HCT116 (cell line): ENCODE results near the gene PHACTR1. TPM values are rescaled to one million over a fixed set of nuclear protein-coding genes. Genes with fewer than 3 reads are reported as not detected.

ENCODE experiments used
- ATAC-seq: fragments of 200-7000 bp; cut with Tn5 transposase; 2 replicates; pipeline ENCODE4 v1.9.1; 2020; ENCODE audit warnings: mild to moderate bottlenecking, moderate library complexity
- BruUV-seq: library from RNA; stranded (reverse); fragments of 400-500 nt; replicated peaks from 2 replicates; lab custom pipeline; 2021; lab: Mats Ljungman, UMichigan
- CTCF ChIA-PET: fragments of 300-600 bp; sonication (Branson Sonifier 250); formaldehyde crosslinking; loops from one replicate; lab custom pipeline; 2021; ENCODE audit warnings: antibody characterized with exemption; lab: Charles Lee
- POLR2A ChIA-PET: fragments of 300-600, 350-600 bp; sonication (Branson Sonifier 250); formaldehyde crosslinking; loops from one replicate; lab custom pipeline; 2021; ENCODE audit warnings: antibody characterized with exemption; lab: Charles Lee
- RAD21 ChIA-PET, 2 experiments: fragments of 300-600 bp; sonication (Branson Sonifier 250); formaldehyde crosslinking; loops; one replicate each; lab custom pipeline; 2023; ENCODE audit warnings: low total read pairs in 2 of 2; ENCODE audit not compliant: uncharacterized antibody in 2 of 2, unreplicated experiment in 2 of 2, low non-redundant PET in 1 of 2; lab: Charles Lee
- DNase-seq: peaks from one replicate; pipeline ENCODE4 v3.0.0-alpha.2; 2010; ENCODE audit warnings: low read depth, low spot score
- H2AFZ ChIP-seq: fragments of 200-600 bp; shearing (Covaris generic), sonication (generic); 2 replicates; pipeline ENCODE4 v1.6.1; 2017; ENCODE audit warnings: low read depth, mixed run types, mixed read lengths, antibody characterized with exemption, low read length; ENCODE audit not compliant: poor library complexity, severe bottlenecking
- H3K27ac ChIP-seq: 2 replicates; pipeline ENCODE4 v1.5.1; 2012; ENCODE audit warnings: low read depth, low read length
- H3K27me3 ChIP-seq: fragments of 200-600 bp; sonication (generic); 2 replicates; pipeline ENCODE4 v1.6.1; 2016; ENCODE audit warnings: mixed run types, low read length, mixed read lengths; ENCODE audit not compliant: insufficient read depth
- H3K36me3 ChIP-seq, 2 experiments: fragments of 200-500 bp in 1 of 2; fragments of 200-600 bp in 1 of 2; sonication (Bioruptor generic) in 1 of 2; sonication (generic) in 1 of 2; 2 replicates each; pipeline versions ENCODE4 v1.5.1 to v1.6.1; 2014 to 2016; ENCODE audit warnings: low read length in 2 of 2, inconsistent platforms in 1 of 2, mixed read lengths in 1 of 2, mixed run types in 1 of 2; ENCODE audit not compliant: insufficient read depth in 2 of 2, control insufficient read depth in 1 of 2
- H3K4me1 ChIP-seq, 2 experiments: fragments of 200-600 bp in 1 of 2; sonication (generic) in 1 of 2; 2 replicates each; pipeline versions ENCODE4 v1.5.1 to v1.6.1; 2012 to 2017; ENCODE audit warnings: low read length in 2 of 2, inconsistent platforms in 1 of 2, mild to moderate bottlenecking in 1 of 2, mixed read lengths in 1 of 2, mixed run types in 1 of 2, moderate library complexity in 1 of 2; ENCODE audit not compliant: insufficient read depth in 2 of 2, control insufficient read depth in 1 of 2
- H3K4me2 ChIP-seq: fragments of 200-600 bp; sonication (generic); 2 replicates; pipeline ENCODE4 v1.6.1; 2017; ENCODE audit warnings: mixed run types, low read length, mixed read lengths
- H3K4me3 ChIP-seq, 2 experiments: fragments of 200-600 bp in 1 of 2; sonication (generic) in 1 of 2; replicated peaks in 1 of 2; 2 replicates each; pipeline ENCODE4 v1.5.1; 2011 to 2016; ENCODE audit warnings: low read length in 2 of 2, control low read depth in 1 of 2, low read depth in 1 of 2, mild to moderate bottlenecking in 1 of 2, mixed read lengths in 1 of 2, mixed run types in 1 of 2
- H3K79me2 ChIP-seq: fragments of 200-600 bp; sonication (generic); 2 replicates; pipeline ENCODE4 v1.6.1; 2017; ENCODE audit warnings: mild to moderate bottlenecking, mixed run types, low read length, moderate library complexity, mixed read lengths; ENCODE audit not compliant: insufficient read depth
- H3K9ac ChIP-seq: fragments of 200-600 bp; sonication (generic); 2 replicates; pipeline ENCODE4 v1.6.1; 2016; ENCODE audit warnings: low read length, mixed read lengths
- H3K9me2 ChIP-seq: fragments of 200-600 bp; sonication (generic), shearing (Covaris generic); 2 replicates; pipeline ENCODE4 v1.6.1; 2017; ENCODE audit warnings: mixed run types, mild to moderate bottlenecking, moderate library complexity; ENCODE audit not compliant: insufficient read depth
- H3K9me3 ChIP-seq, 2 experiments: fragments of 200-500 bp in 1 of 2; fragments of 200-600 bp in 1 of 2; sonication (Bioruptor generic) in 1 of 2; sonication (generic) in 1 of 2; 2 replicates each; pipeline ENCODE4 v1.6.1; 2014 to 2017; ENCODE audit warnings: low read length in 2 of 2, mixed read lengths in 2 of 2, inconsistent platforms in 1 of 2, low read depth in 1 of 2, mild to moderate bottlenecking in 1 of 2, mixed run types in 1 of 2, moderate library complexity in 1 of 2; ENCODE audit not compliant: control insufficient read depth in 1 of 2, insufficient read depth in 1 of 2
- H4K20me1 ChIP-seq: fragments of 200-600 bp; sonication (generic), shearing (Covaris generic); 2 replicates; pipeline ENCODE4 v1.6.1; 2017; ENCODE audit warnings: mixed run types, mild to moderate bottlenecking, moderate library complexity; ENCODE audit not compliant: insufficient read depth
- CEBPB ChIP-seq: IDR thresholded peaks from 2 replicates; pipeline ENCODE4 v1.6.1; 2012; ENCODE audit warnings: low read depth
- EGR1 ChIP-seq: IDR thresholded peaks from 2 replicates; pipeline ENCODE4 v1.6.1; 2012; ENCODE audit warnings: low read depth
- ELF1 ChIP-seq: IDR thresholded peaks from 2 replicates; pipeline ENCODE4 v1.6.1; 2012; ENCODE audit warnings: low read depth, borderline replicate concordance
- EZH2 ChIP-seq: fragments of 200-600 bp; sonication (generic); IDR thresholded peaks from 2 replicates; pipeline ENCODE4 v1.6.1; 2017; ENCODE audit warnings: antibody characterized with exemption, mixed run types
- EZH2phosphoT487 ChIP-seq: fragments of 200-600 bp; IDR thresholded peaks from 2 replicates; pipeline ENCODE4 v1.6.1; 2018; ENCODE audit warnings: antibody characterized with exemption, borderline replicate concordance
- JUND ChIP-seq: IDR thresholded peaks from 2 replicates; pipeline ENCODE4 v1.6.1; 2012
- POLR2A ChIP-seq: IDR thresholded peaks from 2 replicates; pipeline ENCODE4 v1.7.0; 2011; ENCODE audit warnings: borderline replicate concordance; ENCODE audit not compliant: insufficient read depth, insufficient read length; ENCODE audit errors: extremely low read depth
- POLR2AphosphoS5 ChIP-seq: IDR thresholded peaks from 2 replicates; pipeline ENCODE4 v1.6.1; 2011; ENCODE audit warnings: mild to moderate bottlenecking, low read depth, low read length, moderate library complexity
- SIN3A ChIP-seq: IDR thresholded peaks from 2 replicates; pipeline ENCODE4 v1.6.1; 2012; ENCODE audit warnings: low read depth
- SP1 ChIP-seq: IDR thresholded peaks from 2 replicates; pipeline ENCODE4 v1.6.1; 2012; ENCODE audit warnings: low read depth
- SRF ChIP-seq: IDR thresholded peaks from 2 replicates; pipeline ENCODE4 v1.6.1; 2012; ENCODE audit warnings: low read depth
- ZBTB33 ChIP-seq: IDR thresholded peaks from 2 replicates; pipeline ENCODE4 v1.6.1; 2011; ENCODE audit warnings: mild to moderate bottlenecking, low read length, moderate library complexity; ENCODE audit not compliant: insufficient replicate concordance; ENCODE audit errors: extremely low read depth
- ZFX ChIP-seq: fragments of 450-650 bp; IDR thresholded peaks from 2 replicates; pipeline ENCODE4 v1.6.1; 2017
- ZNF274 ChIP-seq: fragments of 200-500 bp; sonication (Bioruptor generic); IDR thresholded peaks from 2 replicates; pipeline ENCODE4 v1.6.1; 2014; ENCODE audit warnings: mild to moderate bottlenecking, low read depth, low read length, inconsistent platforms
- intact Hi-C: fragments of 100-400 bp; cut with micrococcal nuclease; formaldehyde crosslinking; loops from 2 replicates; pipeline ENCODE4 v1.10.0; 2022
- total RNA-seq: library from RNA; stranded (reverse); gene quantifications from one replicate; pipeline ENCODE4 v1.2.1, GENCODE V29; 2021; ENCODE audit not compliant: unreplicated experiment
- TF ChIP-seq, protein P1 (sequence below): IDR thresholded peaks from 2 replicates; pipeline ENCODE4 v1.6.1; 2012
- TF ChIP-seq, protein P2 (sequence below): IDR thresholded peaks from 2 replicates; pipeline ENCODE4 v1.6.1; 2012; ENCODE audit warnings: low read depth

Gene PHACTR1
- total RNA-seq, 1 experiment from 2014 or later, result 0.17 TPM

DNA sequence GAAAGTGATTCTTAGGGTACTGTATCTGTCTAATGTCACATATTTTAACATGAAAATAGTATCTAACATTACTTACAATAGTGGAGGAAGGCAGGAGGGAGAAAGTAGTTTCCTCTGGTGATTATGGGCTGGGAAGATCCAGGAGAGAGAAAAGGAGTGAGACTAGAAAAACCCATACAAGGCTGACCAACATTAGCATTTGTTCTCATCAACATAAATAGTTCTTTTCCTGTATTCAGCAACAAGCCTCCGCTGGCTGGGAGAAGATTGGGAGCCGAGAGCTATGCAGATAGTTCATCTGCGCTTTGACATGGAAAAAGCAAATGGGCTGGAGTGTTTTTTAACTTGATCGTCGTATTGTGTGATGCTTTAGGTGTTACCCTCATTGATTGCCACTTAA lies 239.4 kb downstream of the PHACTR1 start (continued):
- no peak for TF ChIP-seq ELF1
- no peak for TF ChIP-seq EZH2
- TF ChIP-seq SIN3A, result no peak
- no peak for TF ChIP-seq POLR2A

- ATAC-seq, result no peak
- CTCF ChIA-PET, result no interaction called here
- intact Hi-C loops, result no loop called here
Observed at GRCh38 chr6:12956991-12957320, 240.4 kb downstream of the PHACTR1 start.

More at GRCh38 chr6:12956991-12957320, 240.4 kb downstream of the PHACTR1 start:
- Histone ChIP-seq H3K9me2 (no peaks in the 10 kb centered on the region), H3K27ac (no peak overlapping the region), H3K27me3 (peaks cover 79% of the 10 kb centered on the region), H3K9ac (no peak overlapping the region), H4K20me1 (no peaks in the 10 kb centered on the region), H3K79me2 (no peaks in the 10 kb centered on the region), H3K9me3 (no peaks in the 10 kb centered on the region), H2AFZ (no peak overlapping the region), H3K4me1 (no peaks in the 10 kb centered on the region), H3K4me2 (no peak overlapping the region), H3K36me3 (no peaks in the 10 kb centered on the region), H3K4me3 (no peak overlapping the region)
- ChIA-PET POLR2A (no interaction called here), RAD21 (no interaction called here)
- DNase-seq, result no peak
- BruUV-seq, result no TSS peak
- TF ChIP-seq SRF (no peak), SP1 (no peak), EZH2phosphoT487 (no peak), ZFX (no peak), CEBPB (no peak), ZNF274 (no peak), EZH2 (no peak), POLR2AphosphoS5 (no peak), ELF1 (no peak), JUND (no peak), EGR1 (no peak), ZBTB33 (no peak)
- TF ChIP-seq, protein P1, sequence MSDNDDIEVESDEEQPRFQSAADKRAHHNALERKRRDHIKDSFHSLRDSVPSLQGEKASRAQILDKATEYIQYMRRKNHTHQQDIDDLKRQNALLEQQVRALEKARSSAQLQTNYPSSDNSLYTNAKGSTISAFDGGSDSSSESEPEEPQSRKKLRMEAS, result no peak
- TF ChIP-seq, protein P2, sequence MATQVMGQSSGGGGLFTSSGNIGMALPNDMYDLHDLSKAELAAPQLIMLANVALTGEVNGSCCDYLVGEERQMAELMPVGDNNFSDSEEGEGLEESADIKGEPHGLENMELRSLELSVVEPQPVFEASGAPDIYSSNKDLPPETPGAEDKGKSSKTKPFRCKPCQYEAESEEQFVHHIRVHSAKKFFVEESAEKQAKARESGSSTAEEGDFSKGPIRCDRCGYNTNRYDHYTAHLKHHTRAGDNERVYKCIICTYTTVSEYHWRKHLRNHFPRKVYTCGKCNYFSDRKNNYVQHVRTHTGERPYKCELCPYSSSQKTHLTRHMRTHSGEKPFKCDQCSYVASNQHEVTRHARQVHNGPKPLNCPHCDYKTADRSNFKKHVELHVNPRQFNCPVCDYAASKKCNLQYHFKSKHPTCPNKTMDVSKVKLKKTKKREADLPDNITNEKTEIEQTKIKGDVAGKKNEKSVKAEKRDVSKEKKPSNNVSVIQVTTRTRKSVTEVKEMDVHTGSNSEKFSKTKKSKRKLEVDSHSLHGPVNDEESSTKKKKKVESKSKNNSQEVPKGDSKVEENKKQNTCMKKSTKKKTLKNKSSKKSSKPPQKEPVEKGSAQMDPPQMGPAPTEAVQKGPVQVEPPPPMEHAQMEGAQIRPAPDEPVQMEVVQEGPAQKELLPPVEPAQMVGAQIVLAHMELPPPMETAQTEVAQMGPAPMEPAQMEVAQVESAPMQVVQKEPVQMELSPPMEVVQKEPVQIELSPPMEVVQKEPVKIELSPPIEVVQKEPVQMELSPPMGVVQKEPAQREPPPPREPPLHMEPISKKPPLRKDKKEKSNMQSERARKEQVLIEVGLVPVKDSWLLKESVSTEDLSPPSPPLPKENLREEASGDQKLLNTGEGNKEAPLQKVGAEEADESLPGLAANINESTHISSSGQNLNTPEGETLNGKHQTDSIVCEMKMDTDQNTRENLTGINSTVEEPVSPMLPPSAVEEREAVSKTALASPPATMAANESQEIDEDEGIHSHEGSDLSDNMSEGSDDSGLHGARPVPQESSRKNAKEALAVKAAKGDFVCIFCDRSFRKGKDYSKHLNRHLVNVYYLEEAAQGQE, result no peak
